ENCODE results near the gene KLHL40. TPM values are rescaled to one million over a fixed set of nuclear protein-coding genes. Genes with fewer than 3 reads are reported as not detected.

The KLHL40 gene
- total RNA-seq, 1 donor: not detected

DNA sequence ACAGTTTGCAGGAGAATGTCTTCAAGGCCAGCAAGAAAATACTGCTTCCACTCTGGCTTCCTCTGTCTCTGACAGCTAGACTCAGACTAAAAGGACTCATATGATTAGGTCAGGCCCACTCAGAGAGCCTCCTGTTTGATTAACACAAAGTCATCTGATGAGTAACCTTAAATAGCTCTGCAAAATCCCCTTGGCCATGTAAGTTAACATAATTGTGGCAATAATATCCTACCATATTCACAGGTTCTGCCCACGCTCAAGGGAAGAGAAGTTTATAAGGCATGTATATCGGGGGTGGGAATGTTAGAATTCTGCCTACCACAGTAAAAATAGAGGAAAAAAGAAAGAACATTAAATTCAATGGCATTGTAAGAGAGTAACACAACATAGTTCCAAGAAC is 37.9 kb downstream of the KLHL40 start:
- H3K36me3 ChIP-seq (ENCODE audit: insufficient read depth, low read length): no peaks in the 10 kb centered on the region
- H3K4me1 ChIP-seq (ENCODE audit: insufficient read depth, low read length): no peaks in the 10 kb centered on the region
- no peak overlapping the region for H3K27ac ChIP-seq (ENCODE audit: low read depth, low read length)
- H3K4me3 ChIP-seq (ENCODE audit: insufficient read depth, low read length): no peak overlapping the region
- H3K9me3 ChIP-seq (ENCODE audit: low read depth, low read length): no peaks in the 10 kb centered on the region
- H3K27me3 ChIP-seq (ENCODE audit: insufficient read depth, low read length): peaks cover 9% of the 10 kb centered on the region
- TF ChIP-seq, protein P1, sequence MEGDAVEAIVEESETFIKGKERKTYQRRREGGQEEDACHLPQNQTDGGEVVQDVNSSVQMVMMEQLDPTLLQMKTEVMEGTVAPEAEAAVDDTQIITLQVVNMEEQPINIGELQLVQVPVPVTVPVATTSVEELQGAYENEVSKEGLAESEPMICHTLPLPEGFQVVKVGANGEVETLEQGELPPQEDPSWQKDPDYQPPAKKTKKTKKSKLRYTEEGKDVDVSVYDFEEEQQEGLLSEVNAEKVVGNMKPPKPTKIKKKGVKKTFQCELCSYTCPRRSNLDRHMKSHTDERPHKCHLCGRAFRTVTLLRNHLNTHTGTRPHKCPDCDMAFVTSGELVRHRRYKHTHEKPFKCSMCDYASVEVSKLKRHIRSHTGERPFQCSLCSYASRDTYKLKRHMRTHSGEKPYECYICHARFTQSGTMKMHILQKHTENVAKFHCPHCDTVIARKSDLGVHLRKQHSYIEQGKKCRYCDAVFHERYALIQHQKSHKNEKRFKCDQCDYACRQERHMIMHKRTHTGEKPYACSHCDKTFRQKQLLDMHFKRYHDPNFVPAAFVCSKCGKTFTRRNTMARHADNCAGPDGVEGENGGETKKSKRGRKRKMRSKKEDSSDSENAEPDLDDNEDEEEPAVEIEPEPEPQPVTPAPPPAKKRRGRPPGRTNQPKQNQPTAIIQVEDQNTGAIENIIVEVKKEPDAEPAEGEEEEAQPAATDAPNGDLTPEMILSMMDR (IDR thresholded peaks at IDR 0.05; ENCODE audit: extremely low read depth, low read depth, low read length): no peak
- H4K20me1 ChIP-seq (ENCODE audit: insufficient read depth, low read length): no peaks in the 10 kb centered on the region
- DNase-seq (ENCODE audit: insufficient read length, low spot score, missing footprints): no peak
- H2AFZ ChIP-seq (ENCODE audit: low read length): no peak overlapping the region
- no peak overlapping the region for H3K4me2 ChIP-seq (ENCODE audit: insufficient read depth, low read length)
- H3K79me2 ChIP-seq (ENCODE audit: insufficient read depth, low read length): no peaks in the 10 kb centered on the region

DNA sequence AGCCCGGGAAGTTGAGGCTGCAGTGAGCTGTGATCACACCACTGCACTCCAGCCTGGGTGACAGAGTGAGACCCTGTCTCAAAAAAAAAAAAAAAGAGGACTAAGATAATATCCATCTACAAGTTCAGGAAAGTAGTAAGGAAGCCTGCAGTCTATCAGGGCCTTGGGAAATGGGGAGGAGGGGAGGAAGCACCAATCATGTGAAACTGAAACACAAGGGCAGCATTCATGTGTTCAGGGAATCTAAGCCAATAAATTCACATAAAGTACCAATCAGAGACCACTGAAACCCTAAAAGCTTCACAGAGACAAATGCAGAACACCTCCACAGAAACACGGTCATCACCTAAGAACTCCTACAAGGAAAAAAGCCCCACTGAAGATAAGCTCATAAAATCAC is 40.1 kb downstream of the KLHL40 start:
- no peaks in the 10 kb centered on the region for H4K20me1 ChIP-seq (ENCODE audit: insufficient read depth, low read length)
- peaks cover 11% of the 10 kb centered on the region for H3K27me3 ChIP-seq (ENCODE audit: insufficient read depth, low read length)
- no peak overlapping the region for H3K27ac ChIP-seq (ENCODE audit: low read depth, low read length)
- no peaks in the 10 kb centered on the region for H3K4me1 ChIP-seq (ENCODE audit: insufficient read depth, low read length)
- H3K4me2 ChIP-seq (ENCODE audit: insufficient read depth, low read length): no peak overlapping the region
- H2AFZ ChIP-seq (ENCODE audit: low read length): no peak overlapping the region
- H3K4me3 ChIP-seq (ENCODE audit: insufficient read depth, low read length): no peak overlapping the region
- TF ChIP-seq, protein P1 (IDR thresholded peaks at IDR 0.05; ENCODE audit: extremely low read depth, low read depth, low read length): no peak
- H3K79me2 ChIP-seq (ENCODE audit: insufficient read depth, low read length): no peaks in the 10 kb centered on the region
- no peaks in the 10 kb centered on the region for H3K36me3 ChIP-seq (ENCODE audit: insufficient read depth, low read length)
- DNase-seq (ENCODE audit: insufficient read length, low spot score, missing footprints): no peak
- H3K9me3 ChIP-seq (ENCODE audit: low read depth, low read length): no peaks in the 10 kb centered on the region

DNA sequence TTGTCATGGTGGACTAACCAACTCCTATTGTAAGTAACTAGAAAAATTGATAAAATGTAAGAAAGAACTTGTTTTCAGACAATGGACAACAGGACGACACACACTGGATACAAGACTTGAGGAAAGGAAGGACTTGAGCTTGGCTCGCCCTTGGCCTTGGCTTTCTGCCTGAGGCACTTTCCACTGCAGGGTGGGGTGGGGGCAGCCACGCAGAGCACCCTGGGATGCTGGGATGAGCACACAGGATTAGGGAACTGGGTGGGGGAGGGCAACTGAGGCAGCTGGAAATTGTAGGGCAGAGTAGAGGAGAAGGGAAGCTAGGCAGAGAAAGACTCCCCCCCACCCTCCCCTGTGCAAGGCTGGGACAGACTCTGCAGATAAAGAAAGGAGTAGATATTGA is 42.7 kb downstream of the KLHL40 start:
- H3K9me3 ChIP-seq (ENCODE audit: low read depth, low read length): no peaks in the 10 kb centered on the region
- H3K27me3 ChIP-seq (ENCODE audit: insufficient read depth, low read length): peaks cover 6% of the 10 kb centered on the region
- H3K27ac ChIP-seq (ENCODE audit: low read depth, low read length): no peak overlapping the region
- no peaks in the 10 kb centered on the region for H4K20me1 ChIP-seq (ENCODE audit: insufficient read depth, low read length)
- no peak overlapping the region for H3K4me3 ChIP-seq (ENCODE audit: insufficient read depth, low read length)
- no peaks in the 10 kb centered on the region for H3K36me3 ChIP-seq (ENCODE audit: insufficient read depth, low read length)
- no peaks in the 10 kb centered on the region for H3K4me1 ChIP-seq (ENCODE audit: insufficient read depth, low read length)
- TF ChIP-seq, protein P1 (IDR thresholded peaks at IDR 0.05; ENCODE audit: extremely low read depth, low read depth, low read length): no peak
- no peaks in the 10 kb centered on the region for H3K79me2 ChIP-seq (ENCODE audit: insufficient read depth, low read length)
- no peak overlapping the region for H3K4me2 ChIP-seq (ENCODE audit: insufficient read depth, low read length)
- no peak overlapping the region for H2AFZ ChIP-seq (ENCODE audit: low read length)
- no peak for DNase-seq (ENCODE audit: insufficient read length, low spot score, missing footprints)

DNA sequence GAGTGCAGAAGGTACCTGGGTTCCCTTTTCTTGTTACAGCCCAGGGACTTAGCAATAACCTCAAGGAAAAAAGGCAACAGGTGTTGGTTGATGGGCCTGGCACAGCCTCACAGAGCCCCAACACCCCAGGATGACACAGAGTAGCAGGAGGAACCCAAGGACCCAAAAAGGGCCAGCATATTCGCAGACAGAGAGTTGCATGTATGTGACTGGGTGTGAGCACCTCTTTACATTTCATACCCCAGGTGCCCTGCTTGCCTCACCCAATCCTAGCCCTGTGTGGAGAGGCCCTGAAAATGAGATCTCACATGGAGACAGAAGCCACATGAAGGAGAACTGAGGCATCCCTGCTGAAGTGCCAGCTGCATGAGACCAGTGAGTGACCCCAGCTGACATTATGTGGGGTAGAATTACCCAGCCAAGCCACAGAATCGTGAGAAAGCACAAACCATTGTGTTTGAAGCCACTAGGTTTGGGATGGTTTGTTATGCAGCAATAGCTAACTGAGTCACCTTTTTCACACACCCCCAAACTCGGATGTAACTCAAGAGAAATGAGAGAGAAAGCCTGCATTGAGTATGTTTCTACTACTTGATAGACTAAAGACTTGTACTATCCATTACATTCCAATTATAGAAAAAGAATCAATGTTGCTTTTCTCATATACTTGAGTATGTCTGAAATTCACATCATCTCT is 43.5 kb downstream of the KLHL40 start:
- TF ChIP-seq, protein P1 (IDR thresholded peaks at IDR 0.05; ENCODE audit: extremely low read depth, low read depth, low read length): no peak
- Histone ChIP-seq H3K79me2 (ENCODE audit: insufficient read depth, low read length) (no peaks in the 10 kb centered on the region), H4K20me1 (ENCODE audit: insufficient read depth, low read length) (no peaks in the 10 kb centered on the region), H2AFZ (ENCODE audit: low read length) (no peak overlapping the region), H3K4me1 (ENCODE audit: insufficient read depth, low read length) (no peaks in the 10 kb centered on the region), H3K4me3 (ENCODE audit: insufficient read depth, low read length) (no peak overlapping the region), H3K27ac (ENCODE audit: low read depth, low read length) (no peak overlapping the region), H3K27me3 (ENCODE audit: insufficient read depth, low read length) (peaks cover 6% of the 10 kb centered on the region), H3K4me2 (ENCODE audit: insufficient read depth, low read length) (no peak overlapping the region), H3K36me3 (ENCODE audit: insufficient read depth, low read length) (no peaks in the 10 kb centered on the region), H3K9me3 (ENCODE audit: low read depth, low read length) (no peaks in the 10 kb centered on the region)
- no peak for DNase-seq (ENCODE audit: insufficient read length, low spot score, missing footprints)
